ENCODE data around the gene ARID3A.
A peak's percentile ranks its signal among the peaks of the same experiment; 100 is the strongest.

The ARID3A gene

DNA sequence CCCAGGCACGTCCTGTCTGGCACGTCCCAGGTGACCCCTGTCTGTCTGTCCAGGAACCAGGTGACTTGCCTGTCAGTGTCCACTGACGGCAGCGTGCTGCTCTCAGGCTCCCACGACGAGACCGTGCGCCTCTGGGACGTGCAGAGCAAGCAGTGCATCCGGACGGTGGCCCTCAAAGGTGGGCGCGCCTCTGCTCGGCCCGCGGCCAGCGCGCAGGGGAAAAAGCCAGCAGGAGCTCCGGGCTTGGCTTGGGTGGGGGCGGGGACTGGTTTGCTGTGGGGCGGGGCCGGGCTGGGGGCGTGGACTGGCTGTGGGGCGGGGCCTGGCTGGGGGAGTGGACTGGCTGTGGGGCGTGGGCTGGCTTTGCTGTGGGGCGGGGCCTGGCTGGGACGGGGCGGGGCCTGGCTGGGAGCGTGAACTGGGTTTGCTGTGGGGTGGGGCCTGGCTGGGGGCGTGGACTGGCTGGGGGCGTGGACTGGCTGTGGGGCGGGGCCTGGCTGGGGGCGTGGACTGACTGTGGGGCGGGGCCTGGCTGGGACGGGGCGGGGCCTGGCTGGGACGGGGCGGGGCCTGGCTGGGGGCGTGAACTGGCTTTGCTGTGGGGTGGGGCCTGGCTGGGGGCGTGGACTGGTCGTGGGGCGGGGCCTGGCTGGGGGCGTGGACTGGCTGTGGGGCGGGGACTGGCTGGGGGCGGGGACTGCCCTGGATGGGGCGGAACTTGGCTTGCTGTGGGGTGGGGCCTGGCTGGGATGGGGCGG is 65.5 kb downstream of the ARID3A start:
- no peak for FAIRE-seq

DNA sequence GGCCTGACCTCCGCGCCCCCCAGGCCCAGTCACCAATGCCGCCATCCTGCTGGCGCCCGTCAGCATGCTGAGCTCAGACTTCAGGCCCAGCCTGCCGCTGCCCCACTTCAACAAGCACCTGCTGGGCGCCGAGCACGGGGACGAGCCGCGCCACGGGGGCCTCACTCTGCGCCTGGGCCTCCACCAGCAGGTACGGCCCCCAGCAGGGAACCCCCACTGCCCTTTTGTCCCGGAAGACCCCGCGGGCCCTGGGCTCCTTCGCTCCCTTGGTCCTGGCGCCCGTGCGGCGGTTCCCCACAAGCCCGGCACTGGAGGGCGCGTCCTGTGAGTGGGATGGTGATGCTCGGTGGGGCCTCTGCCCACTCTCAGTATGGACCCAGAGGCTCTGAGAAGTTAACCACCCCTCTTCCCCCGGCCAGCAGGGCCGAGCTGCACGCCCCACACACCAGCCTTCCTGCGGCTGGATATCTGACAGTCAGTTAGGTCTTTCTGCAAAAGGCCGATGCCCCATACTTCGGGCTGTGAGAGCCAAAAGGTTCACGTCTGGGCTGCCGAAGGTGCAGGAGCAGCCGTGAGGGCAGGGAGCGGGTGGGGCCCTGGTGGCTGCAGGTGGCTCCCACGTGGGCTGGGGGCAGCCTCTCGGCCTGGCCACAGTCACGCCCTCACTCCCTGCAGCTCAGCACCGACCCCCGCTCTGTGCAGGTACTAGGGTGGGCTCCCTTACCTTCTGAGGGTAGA is 66.3 kb downstream of the ARID3A start:
- no peak for FAIRE-seq

DNA sequence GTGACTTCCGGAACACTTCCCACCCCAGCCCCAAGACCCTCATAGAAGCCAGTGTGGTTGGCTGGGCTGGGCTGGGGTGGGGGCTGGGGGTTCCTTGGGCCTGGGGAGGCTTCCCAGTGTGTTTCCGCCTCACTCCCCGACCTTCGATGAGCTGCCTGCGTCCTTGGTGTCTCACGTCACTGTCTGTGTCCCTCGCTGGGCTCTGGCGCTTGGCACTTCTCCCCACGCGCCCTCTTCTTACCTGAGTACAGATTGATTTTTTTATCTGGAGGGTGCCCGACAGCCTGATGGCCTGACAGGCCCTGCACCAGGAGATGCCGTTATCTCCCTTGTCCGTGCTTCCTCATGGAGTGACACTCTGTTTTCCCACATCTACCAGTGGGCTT is 66.8 kb downstream of the ARID3A start:
- FAIRE-seq = no peak

DNA sequence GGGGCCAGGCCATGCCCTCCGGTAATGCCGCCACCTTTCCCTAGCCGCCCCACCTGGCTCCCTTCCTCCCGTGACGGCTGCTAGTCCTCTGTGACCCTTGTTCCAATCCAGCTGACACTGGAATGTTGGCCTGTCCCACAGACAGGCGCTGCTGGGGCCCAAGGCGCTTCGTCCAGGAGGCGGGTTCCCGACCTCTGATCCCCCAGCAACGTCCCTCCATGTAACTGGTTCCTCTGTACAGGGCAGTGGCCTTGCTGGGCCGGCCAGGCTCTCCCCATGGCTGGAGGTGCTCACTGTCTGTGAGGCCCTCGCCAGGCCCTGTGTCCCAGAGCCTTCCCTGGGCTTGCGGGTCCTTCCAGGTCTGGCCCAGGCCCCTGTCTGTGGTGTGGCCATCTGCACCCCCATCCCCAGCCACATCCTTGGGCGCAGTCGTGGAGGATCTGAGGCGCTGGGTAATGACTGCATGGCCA is 67.6 kb downstream of the ARID3A start:
- FAIRE-seq = no peak

DNA sequence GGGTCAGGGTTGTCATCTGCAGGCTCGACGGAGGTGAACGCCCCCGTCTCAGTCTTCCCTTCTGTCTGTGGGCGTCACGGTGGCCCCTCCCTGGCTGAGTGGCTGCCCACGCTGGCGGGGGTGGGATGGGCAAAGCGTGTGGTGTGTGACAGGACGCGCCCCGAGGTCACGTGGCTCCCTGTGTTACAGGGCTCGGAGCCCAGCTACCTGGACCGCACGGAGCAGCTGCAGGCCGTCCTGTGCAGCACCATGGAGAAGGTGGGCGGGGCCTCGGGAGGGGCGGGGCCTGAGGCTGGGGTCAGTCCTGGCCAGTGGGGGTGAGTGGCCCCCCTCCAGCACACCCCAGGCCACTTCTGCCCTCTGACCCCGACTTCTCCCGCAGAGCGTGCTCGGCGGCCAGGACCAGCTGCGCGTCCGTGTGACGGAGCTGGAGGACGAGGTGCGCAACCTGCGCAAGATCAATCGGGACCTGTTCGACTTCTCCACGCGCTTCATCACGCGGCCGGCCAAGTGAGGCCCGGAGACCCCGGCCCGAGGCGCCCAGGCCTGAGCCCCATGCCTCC is 68.1 kb downstream of the ARID3A start:
- no peak for FAIRE-seq

DNA sequence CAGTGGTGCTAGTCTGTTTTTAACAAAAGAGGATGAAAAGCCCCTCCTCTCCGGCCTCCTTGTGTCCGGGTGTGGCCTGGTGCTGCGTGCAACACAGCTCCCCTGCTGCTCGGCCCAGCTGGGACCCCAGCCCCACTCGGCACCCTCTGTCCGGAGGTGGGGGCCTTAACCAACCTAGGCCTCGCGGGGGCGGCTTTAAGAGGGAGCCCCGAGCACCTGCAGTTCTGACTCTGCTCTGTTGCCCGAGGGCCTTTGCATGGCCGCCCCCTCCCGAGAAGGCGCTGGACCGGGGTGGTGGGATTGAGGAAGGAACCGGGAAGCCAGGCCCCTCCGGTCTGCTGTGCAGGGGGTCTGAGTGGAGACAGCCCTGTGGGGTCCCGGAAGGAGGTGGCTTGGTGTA is 68.7 kb downstream of the ARID3A start:
- FAIRE-seq = no peak

DNA sequence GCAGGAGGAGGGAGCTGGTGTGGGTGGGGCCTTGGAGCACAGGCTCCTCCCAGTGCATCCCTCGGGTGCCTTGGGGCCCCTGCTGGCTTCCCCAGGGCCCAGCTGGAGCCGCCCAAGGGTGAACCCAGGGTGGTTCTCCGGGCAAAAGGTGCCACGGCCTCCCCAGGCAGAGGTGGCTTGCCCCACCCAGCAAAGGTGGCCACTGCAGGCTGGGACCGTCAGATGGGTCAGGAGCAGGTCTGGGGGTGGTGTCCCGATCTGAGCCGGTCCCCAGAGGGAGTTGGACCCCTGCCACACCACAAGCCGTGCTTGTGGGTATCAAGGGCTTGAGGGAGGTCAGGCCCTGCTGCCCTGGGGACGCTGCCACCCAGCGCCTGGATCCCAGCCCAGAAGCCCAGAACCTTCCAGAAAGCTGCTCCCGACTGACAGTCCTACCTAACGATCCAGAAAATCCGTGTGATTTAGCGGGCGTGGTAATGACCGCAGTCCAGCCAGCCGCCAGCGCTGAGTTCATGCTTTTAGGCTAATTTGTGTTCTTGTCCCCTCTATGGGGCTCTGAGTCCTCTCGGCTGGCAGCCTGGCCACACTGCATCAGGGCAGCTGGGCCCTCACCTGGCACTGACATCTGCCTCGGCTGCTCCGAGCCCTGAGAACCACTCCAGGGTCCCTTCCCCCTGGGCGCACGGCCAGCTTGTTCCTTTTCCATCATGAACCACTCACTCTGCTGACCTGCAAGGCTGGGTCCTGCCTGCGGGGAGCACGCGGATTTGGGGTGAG is 69.4 kb downstream of the ARID3A start:
- FAIRE-seq = peak; percentile 91

DNA sequence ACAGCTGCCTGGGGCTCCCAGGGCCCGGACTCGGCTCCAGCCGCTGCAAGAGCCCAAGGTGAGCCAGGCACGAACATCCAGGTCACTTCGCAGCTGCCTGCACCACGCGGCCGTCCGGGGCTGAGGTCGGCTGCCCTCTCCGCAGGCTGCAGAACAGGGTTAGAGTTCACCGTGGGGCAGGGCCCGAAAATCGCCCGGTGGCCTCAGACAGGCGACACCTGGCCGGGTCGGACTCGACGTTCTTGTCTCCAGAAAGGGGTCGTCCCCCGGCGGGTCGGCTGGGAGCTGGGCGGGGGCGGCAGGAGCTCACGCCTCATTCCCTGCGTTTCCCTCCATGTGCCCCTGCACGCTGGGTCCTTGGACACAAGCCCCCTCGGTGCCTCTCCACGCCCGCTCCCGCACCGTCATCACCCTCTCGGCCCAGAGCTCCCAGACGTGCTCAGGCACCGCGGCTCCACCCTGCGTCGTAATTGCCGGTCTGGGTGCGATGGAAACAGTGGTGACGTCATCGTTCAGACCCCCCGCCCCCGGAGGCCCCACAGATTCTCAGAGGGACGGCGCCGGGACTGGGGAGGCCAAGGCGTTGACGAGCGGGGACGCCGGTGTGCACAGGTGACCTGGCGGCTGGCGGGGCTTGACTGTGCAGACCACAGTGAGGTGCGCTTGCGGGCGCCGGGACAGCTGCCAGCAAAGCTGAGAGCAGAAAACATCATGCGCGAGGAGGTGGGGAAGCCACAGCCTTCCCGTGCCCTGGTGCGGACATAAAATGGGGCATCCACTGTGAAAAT is 70.4 kb downstream of the ARID3A start:
- no peak for FAIRE-seq

DNA sequence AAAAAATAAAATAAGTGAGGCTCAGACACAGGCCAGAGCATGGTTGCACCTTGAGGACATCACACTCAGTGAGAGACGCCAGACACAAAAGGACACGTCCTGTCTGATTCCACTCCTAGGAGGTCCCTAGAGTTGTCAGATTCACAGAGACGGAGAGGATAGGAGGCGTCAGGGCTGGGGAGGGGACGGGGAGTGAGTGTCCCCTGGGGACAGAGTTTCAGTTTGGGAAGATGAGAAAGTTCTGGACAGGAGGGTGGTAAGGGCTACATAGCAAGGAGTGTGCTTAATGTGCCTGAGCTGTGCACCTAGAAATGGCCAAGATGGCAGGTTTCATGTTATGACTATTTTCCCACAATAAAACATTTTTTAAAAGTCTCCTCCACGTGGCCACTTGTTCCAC is 72.2 kb downstream of the ARID3A start:
- no peak for FAIRE-seq

DNA sequence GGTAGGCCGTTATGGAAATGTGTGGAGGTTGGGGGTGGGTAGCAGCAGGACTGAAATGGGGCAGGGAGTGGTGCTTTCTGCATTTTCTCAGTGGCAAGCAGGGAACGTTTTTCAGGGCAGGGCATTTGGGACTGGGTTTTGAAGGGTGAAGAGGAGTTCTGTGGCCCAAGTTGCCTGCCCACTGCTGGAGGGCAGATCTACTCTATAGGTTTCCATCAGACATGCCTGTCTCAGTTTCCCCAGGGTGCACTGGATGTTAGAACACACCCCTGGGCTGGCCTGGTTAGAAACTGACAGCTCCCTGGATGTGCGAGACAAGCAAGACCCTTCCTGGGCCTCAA is 73.5 kb downstream of the ARID3A start:
- no peak for FAIRE-seq

DNA sequence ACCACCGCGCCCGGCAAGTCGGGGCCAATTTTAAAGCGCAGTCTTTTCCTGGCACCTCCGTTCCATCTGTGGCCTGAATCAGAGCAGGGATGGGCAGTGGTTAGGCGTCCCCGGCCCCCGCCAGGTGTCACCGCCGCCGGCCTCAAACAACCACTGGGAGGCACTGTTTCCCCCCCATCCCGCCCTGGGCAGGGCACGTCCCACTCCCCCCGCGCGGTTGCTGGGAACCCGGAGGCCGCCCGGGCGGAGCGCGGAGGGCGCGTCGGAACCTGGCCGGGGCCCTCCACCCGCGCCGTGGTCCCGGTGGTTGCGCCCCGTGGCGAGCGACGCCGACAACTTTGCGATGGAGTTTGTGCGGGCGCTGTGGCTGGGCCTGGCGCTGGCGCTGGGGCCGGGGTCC is 74.3 kb downstream of the ARID3A start, which contains the start of gene GRIN3B:
Gene GRIN3B (plus strand): TSS at position 325 of the 400 bp plus-strand sequence. CDS start 19 bp downstream, at position 344.
- FAIRE-seq = no peak

DNA sequence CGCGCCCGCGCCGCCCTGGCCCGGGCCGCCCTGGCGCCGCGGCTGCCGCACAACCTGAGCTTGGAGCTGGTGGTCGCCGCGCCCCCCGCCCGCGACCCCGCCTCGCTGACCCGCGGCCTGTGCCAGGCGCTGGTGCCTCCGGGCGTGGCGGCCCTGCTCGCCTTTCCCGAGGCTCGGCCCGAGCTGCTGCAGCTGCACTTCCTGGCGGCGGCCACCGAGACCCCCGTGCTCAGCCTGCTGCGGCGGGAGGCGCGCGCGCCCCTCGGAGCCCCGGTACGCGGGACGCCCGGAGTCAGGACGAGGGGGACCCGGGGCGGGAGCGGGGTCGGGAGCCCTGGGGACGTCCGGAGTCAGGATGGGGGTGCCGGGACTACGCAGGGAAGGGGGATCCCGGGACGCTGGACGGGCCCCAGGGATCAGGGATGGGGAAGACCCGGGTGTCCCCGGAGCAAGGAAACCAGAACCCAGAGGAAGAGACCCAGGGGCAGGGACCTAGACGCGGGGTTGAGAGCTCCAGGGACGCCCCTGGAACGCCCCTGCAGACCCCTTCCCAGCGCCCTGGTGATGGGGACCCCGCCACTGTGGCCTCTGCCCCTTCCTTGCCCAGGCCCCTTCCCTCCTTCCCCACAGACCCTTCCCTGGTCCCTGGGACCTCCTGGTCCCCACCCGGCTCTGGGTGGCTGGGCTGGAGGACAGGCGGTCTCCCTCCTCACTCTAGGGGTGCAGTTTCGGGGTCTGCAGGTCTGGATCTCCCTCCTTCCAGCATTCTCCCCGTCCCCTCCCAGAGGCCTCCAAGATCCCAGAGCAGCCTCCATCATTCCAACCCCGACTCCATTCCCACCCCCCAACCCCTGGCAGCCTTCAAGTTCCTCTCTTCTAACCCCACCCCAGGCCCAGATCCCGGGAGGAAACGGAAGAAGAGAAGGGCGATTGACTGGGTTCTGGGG is 75.0 kb downstream of the ARID3A start:
- FAIRE-seq = no peak

DNA sequence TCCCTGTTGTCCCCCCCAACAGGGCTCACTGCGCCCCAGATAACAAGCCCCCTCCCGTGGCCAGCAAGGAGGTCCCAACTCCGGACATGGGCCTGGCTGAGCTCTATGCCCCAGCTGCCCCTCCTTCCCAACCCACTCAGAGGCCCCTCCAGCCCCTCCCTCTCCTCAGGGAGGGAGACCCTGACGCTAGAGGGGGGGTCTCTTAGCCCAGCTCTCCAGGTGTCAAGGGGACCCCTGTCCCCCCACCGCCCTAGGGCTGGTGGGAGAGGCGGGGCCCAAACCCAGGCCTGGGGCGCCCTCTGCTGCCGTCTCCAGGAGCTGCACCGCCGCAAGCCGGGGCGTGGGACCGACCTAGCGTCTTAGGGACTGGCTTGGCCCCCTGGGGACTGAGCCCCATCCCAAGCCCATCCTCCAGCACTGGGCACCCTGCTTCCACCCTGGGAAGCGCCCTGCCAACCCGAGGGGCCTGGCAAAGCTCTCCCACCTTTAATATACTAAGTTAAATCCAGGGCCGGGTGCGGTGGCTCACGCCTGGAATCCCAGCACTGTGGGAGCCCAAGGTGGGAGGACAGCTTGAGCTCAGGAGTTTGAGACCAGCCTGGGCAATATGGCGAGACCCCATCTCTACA is 75.8 kb downstream of the ARID3A start:
- no peak for FAIRE-seq

DNA sequence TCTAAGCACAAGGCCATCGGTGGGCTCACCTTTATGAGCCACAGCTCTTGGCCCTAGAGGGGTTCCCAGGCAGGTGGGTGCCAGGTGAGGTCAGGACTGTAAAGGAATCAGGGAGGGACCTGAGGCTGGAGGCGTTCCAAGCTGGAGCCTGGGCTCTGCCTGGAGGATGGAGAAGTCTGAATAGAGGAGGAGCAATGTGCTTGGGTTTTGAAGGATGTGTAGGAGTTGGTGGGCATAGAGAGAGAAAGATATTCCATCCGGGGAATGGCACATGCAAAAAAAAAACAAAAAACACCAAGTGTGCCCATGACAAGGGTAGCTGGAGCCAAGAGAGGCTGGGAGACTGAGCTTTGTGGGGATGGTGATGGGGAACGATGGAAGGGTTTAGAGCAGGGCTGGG is 76.8 kb downstream of the ARID3A start:
- FAIRE-seq = no peak

DNA sequence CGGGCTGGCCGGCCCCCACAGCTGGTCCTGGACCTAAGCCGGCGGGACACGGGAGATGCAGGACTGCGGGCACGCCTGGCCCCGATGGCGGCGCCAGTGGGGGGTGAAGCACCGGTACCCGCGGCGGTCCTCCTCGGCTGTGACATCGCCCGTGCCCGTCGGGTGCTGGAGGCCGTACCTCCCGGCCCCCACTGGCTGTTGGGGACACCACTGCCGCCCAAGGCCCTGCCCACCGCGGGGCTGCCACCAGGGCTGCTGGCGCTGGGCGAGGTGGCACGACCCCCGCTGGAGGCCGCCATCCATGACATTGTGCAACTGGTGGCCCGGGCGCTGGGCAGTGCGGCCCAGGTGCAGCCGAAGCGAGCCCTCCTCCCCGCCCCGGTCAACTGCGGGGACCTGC is 77.4 kb downstream of the ARID3A start:
- no peak for FAIRE-seq

DNA sequence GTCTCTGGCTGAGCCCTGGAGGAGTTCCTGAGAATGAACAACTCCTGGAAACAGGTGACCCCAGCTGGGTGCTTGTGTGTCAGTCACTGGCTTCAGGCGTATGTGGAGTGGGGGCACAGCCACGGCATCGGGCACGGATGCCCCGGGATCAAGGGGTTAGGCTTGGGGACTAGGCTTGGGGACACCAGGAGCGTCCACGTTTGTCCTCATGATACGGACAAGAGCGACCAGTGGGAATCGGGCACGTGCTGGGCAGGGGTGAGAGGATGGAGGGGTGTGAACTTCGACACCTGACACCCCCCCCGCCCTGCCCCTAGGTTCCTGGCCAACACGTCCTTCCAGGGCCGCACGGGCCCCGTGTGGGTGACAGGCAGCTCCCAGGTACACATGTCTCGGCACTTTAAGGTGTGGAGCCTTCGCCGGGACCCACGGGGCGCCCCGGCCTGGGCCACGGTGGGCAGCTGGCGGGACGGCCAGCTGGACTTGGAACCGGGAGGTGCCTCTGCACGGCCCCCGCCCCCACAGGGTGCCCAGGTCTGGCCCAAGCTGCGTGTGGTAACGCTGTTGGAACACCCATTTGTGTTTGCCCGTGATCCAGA is 78.5 kb downstream of the ARID3A start:
- no peak for FAIRE-seq

DNA sequence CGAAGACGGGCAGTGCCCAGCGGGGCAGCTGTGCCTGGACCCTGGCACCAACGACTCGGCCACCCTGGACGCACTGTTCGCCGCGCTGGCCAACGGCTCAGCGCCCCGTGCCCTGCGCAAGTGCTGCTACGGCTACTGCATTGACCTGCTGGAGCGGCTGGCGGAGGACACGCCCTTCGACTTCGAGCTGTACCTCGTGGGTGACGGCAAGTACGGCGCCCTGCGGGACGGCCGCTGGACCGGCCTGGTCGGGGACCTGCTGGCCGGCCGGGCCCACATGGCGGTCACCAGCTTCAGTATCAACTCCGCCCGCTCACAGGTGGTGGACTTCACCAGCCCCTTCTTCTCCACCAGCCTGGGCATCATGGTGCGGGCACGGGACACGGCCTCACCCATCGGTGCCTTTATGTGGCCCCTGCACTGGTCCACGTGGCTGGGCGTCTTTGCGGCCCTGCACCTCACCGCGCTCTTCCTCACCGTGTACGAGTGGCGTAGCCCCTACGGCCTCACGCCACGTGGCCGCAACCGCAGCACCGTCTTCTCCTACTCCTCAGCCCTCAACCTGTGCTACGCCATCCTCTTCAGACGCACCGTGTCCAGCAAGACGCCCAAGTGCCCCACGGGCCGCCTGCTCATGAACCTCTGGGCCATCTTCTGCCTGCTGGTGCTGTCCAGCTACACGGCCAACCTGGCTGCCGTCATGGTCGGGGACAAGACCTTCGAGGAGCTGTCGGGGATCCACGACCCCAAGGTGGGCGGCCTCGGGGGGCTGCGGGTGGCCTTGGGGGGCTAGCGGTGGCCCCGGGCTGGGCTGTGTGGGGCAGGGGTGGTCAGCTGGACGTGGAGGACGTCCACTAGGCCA is 79.2 kb downstream of the ARID3A start:
- FAIRE-seq = no peak

DNA sequence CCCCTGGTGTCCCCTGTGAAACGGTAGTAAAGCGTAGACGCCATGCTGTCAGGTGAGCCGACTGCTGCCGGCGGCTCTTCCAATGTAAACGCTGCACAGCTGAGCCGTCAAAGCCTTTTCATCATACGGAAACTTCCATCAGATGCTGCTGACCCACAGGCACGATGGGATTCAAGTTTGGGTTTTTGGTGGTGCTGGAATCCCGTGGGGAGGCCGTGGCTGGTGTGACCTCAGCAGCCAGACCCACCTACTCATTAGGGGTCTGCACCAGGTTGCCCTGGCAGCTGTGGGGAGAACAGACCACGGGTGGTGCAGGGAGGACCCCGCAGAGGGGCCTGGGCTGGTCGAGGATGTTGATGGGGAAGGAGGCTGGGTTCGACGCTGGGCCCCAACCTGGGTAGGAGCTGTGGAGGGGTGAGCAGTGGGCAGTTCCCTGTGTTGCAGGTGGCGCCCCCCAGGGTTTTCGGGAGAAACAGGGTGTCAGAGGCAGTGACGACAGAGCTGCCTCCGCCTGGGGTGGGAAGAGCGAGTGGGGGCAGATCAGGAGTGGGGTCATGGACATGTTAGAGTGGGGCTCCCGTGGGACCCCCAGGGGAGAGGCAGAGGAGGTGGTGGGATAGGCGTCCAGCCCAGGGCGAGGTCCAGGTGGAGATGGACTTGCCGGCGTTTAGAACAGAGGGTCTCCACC is 81.0 kb downstream of the ARID3A start:
- no peak for FAIRE-seq

Measured in islet of Langerhans (tissue), 1 donor.